ENCODE results near the gene DENND2C.

Gene DENND2C

GRCh38 chr1:114607223-114607622, 62.6 kb downstream of the DENND2C start:
- Histone ChIP-seq H3K9ac (ENCODE audit: insufficient read length, low read depth) (no peak overlapping the region), H3K27me3 (ENCODE audit: insufficient read depth, insufficient read length) (no peaks in the 10 kb centered on the region), H3K4me3 (ENCODE audit: insufficient read length, low read depth) (no peak overlapping the region), H3K36me3 (ENCODE audit: insufficient read depth, insufficient read length, low read length) (peaks cover 4% of the 10 kb centered on the region), H3K4me1 (ENCODE audit: insufficient read depth, insufficient read length) (no peaks in the 10 kb centered on the region), H3K9me3 (ENCODE audit: insufficient read depth, low read length) (no peaks in the 10 kb centered on the region)
- no peak for DNase-seq (ENCODE audit: low read depth, low spot score)
- TF ChIP-seq ZNF274 (IDR thresholded peaks at IDR 0.05; ENCODE audit: low read depth, low read length) (no peak), SUZ12 (IDR thresholded peaks at IDR 0.05; ENCODE audit: extremely low read depth, insufficient read depth, insufficient read length) (no peak), YY1 (IDR thresholded peaks at IDR 0.05; ENCODE audit: insufficient read depth, insufficient read length) (no peak)

- H3K4me1 ChIP-seq (ENCODE audit: insufficient read depth, insufficient read length), result no peaks in the 10 kb centered on the region
- H3K9me3 ChIP-seq (ENCODE audit: insufficient read depth, low read length), result no peaks in the 10 kb centered on the region
- no peaks in the 10 kb centered on the region for H3K27me3 ChIP-seq (ENCODE audit: insufficient read depth, insufficient read length)
- TF ChIP-seq ZNF274 (IDR thresholded peaks at IDR 0.05; ENCODE audit: low read depth, low read length) (no peak), SUZ12 (IDR thresholded peaks at IDR 0.05; ENCODE audit: extremely low read depth, insufficient read depth, insufficient read length) (no peak), YY1 (IDR thresholded peaks at IDR 0.05; ENCODE audit: insufficient read depth, insufficient read length) (no peak)
- H3K4me3 ChIP-seq (ENCODE audit: insufficient read length, low read depth), result no peak overlapping the region
- no peaks in the 10 kb centered on the region for H3K36me3 ChIP-seq (ENCODE audit: insufficient read depth, insufficient read length, low read length)
- no peak overlapping the region for H3K9ac ChIP-seq (ENCODE audit: insufficient read length, low read depth)
- no peak for DNase-seq (ENCODE audit: low read depth, low spot score)
Measured at GRCh38 chr1:114597949-114598348, 71.9 kb downstream of the DENND2C start.

- TF ChIP-seq YY1 (IDR thresholded peaks at IDR 0.05; ENCODE audit: insufficient read depth, insufficient read length), result no peak
- no peak for TF ChIP-seq ZNF274 (IDR thresholded peaks at IDR 0.05; ENCODE audit: low read depth, low read length)
- TF ChIP-seq SUZ12 (IDR thresholded peaks at IDR 0.05; ENCODE audit: extremely low read depth, insufficient read depth, insufficient read length), result no peak
- no peaks in the 10 kb centered on the region for H3K9me3 ChIP-seq (ENCODE audit: insufficient read depth, low read length)
- no peak overlapping the region for H3K9ac ChIP-seq (ENCODE audit: insufficient read length, low read depth)
- DNase-seq (ENCODE audit: low read depth, low spot score), result no peak
- no peaks in the 10 kb centered on the region for H3K36me3 ChIP-seq (ENCODE audit: insufficient read depth, insufficient read length, low read length)
- H3K27me3 ChIP-seq (ENCODE audit: insufficient read depth, insufficient read length), result no peaks in the 10 kb centered on the region
- H3K4me3 ChIP-seq (ENCODE audit: insufficient read length, low read depth), result no peak overlapping the region
- no peaks in the 10 kb centered on the region for H3K4me1 ChIP-seq (ENCODE audit: insufficient read depth, insufficient read length)
Measured at GRCh38 chr1:114595602-114596001, 74.2 kb downstream of the DENND2C start.

GRCh38 chr1:114594046-114594445, 75.8 kb downstream of the DENND2C start:
- H3K9me3 ChIP-seq (ENCODE audit: insufficient read depth, low read length), result no peaks in the 10 kb centered on the region

GRCh38 chr1:114589122-114589521, 80.7 kb downstream of the DENND2C start:
- no peak for DNase-seq (ENCODE audit: low read depth, low spot score)
- H3K27me3 ChIP-seq (ENCODE audit: insufficient read depth, insufficient read length), result no peaks in the 10 kb centered on the region
- no peaks in the 10 kb centered on the region for H3K4me1 ChIP-seq (ENCODE audit: insufficient read depth, insufficient read length)
- no peak for TF ChIP-seq YY1 (IDR thresholded peaks at IDR 0.05; ENCODE audit: insufficient read depth, insufficient read length)
- no peak for TF ChIP-seq ZNF274 (IDR thresholded peaks at IDR 0.05; ENCODE audit: low read depth, low read length)
- no peak overlapping the region for H3K4me3 ChIP-seq (ENCODE audit: insufficient read length, low read depth)
- H3K9me3 ChIP-seq (ENCODE audit: insufficient read depth, low read length), result no peaks in the 10 kb centered on the region
- no peaks in the 10 kb centered on the region for H3K36me3 ChIP-seq (ENCODE audit: insufficient read depth, insufficient read length, low read length)
- no peak overlapping the region for H3K9ac ChIP-seq (ENCODE audit: insufficient read length, low read depth)

More at GRCh38 chr1:114594046-114594445, 75.8 kb downstream of the DENND2C start:
- Histone ChIP-seq H3K36me3 (ENCODE audit: insufficient read depth, insufficient read length, low read length) (no peaks in the 10 kb centered on the region), H3K4me3 (ENCODE audit: insufficient read length, low read depth) (no peak overlapping the region), H3K4me1 (ENCODE audit: insufficient read depth, insufficient read length) (no peaks in the 10 kb centered on the region), H3K9ac (ENCODE audit: insufficient read length, low read depth) (no peak overlapping the region), H3K27me3 (ENCODE audit: insufficient read depth, insufficient read length) (no peaks in the 10 kb centered on the region)
- DNase-seq (ENCODE audit: low read depth, low spot score), result no peak
- TF ChIP-seq ZNF274 (IDR thresholded peaks at IDR 0.05; ENCODE audit: low read depth, low read length), result no peak
- TF ChIP-seq SUZ12 (IDR thresholded peaks at IDR 0.05; ENCODE audit: extremely low read depth, insufficient read depth, insufficient read length), result no peak
- TF ChIP-seq YY1 (IDR thresholded peaks at IDR 0.05; ENCODE audit: insufficient read depth, insufficient read length), result no peak

GRCh38 chr1:114588196-114588689, 81.6 kb downstream of the DENND2C start:
- DNase-seq (ENCODE audit: low read depth, low spot score), result no peak
- no peak overlapping the region for H3K9ac ChIP-seq (ENCODE audit: insufficient read length, low read depth)
- H3K4me3 ChIP-seq (ENCODE audit: insufficient read length, low read depth), result no peak overlapping the region
- TF ChIP-seq SUZ12 (IDR thresholded peaks at IDR 0.05; ENCODE audit: extremely low read depth, insufficient read depth, insufficient read length) (no peak), YY1 (IDR thresholded peaks at IDR 0.05; ENCODE audit: insufficient read depth, insufficient read length) (no peak), ZNF274 (IDR thresholded peaks at IDR 0.05; ENCODE audit: low read depth, low read length) (no peak)
- no peaks in the 10 kb centered on the region for H3K36me3 ChIP-seq (ENCODE audit: insufficient read depth, insufficient read length, low read length)
- H3K9me3 ChIP-seq (ENCODE audit: insufficient read depth, low read length), result no peaks in the 10 kb centered on the region
- no peaks in the 10 kb centered on the region for H3K27me3 ChIP-seq (ENCODE audit: insufficient read depth, insufficient read length)
- no peaks in the 10 kb centered on the region for H3K4me1 ChIP-seq (ENCODE audit: insufficient read depth, insufficient read length)

- H3K4me1 ChIP-seq (ENCODE audit: insufficient read depth, insufficient read length), result no peaks in the 10 kb centered on the region
- H3K9ac ChIP-seq (ENCODE audit: insufficient read length, low read depth), result no peak overlapping the region
- DNase-seq (ENCODE audit: low read depth, low spot score), result no peak
- no peak for TF ChIP-seq ZNF274 (IDR thresholded peaks at IDR 0.05; ENCODE audit: low read depth, low read length)
- TF ChIP-seq SUZ12 (IDR thresholded peaks at IDR 0.05; ENCODE audit: extremely low read depth, insufficient read depth, insufficient read length), result no peak
- TF ChIP-seq YY1 (IDR thresholded peaks at IDR 0.05; ENCODE audit: insufficient read depth, insufficient read length), result no peak
- H3K9me3 ChIP-seq (ENCODE audit: insufficient read depth, low read length), result no peaks in the 10 kb centered on the region
- no peaks in the 10 kb centered on the region for H3K36me3 ChIP-seq (ENCODE audit: insufficient read depth, insufficient read length, low read length)
- H3K4me3 ChIP-seq (ENCODE audit: insufficient read length, low read depth), result no peak overlapping the region
- H3K27me3 ChIP-seq (ENCODE audit: insufficient read depth, insufficient read length), result no peaks in the 10 kb centered on the region
Measured at GRCh38 chr1:114587203-114587991, 82.5 kb downstream of the DENND2C start.

All from NT2/D1 (cell line).